Fibroblast of skin of scalp (primary cell): ENCODE measurements around the gene VOPP1.

Experiments
- DNase-seq: peaks from one replicate; pipeline ENCODE4 v3.0.0-alpha.2; 2013

Gene VOPP1

GRCh38 chr7:55553024-55553345 is 19.3 kb downstream of the VOPP1 start:
- DNase-seq = no peak

- peak; percentile 69 for DNase-seq
These were observed 19.8 kb downstream of the VOPP1 start for GRCh38 chr7:55552320-55553023.

GRCh38 chr7:55550841-55551537 is 21.3 kb downstream of the VOPP1 start:
- DNase-seq = no peak

- no peak for DNase-seq
These were observed 22.2 kb downstream of the VOPP1 start for GRCh38 chr7:55550010-55550663.

GRCh38 chr7:55549457-55549856 is 22.8 kb downstream of the VOPP1 start:
- no peak for DNase-seq

- no peak for DNase-seq
These were observed 24.0 kb downstream of the VOPP1 start for GRCh38 chr7:55548295-55548731.

GRCh38 chr7:55546814-55547213 is 25.5 kb downstream of the VOPP1 start:
- peak; percentile 85 for DNase-seq

GRCh38 chr7:55545496-55545895 is 26.8 kb downstream of the VOPP1 start:
- peak; percentile 80 for DNase-seq

- DNase-seq = no peak
These were observed 32.0 kb downstream of the VOPP1 start for GRCh38 chr7:55540226-55540858.

GRCh38 chr7:55539380-55539779 is 32.9 kb downstream of the VOPP1 start:
- DNase-seq = peak; percentile 75

GRCh38 chr7:55538538-55538937 is 33.8 kb downstream of the VOPP1 start:
- peak; percentile 94 for DNase-seq

- DNase-seq = no peak
These were observed 34.8 kb downstream of the VOPP1 start for GRCh38 chr7:55537458-55537990.

- no peak for DNase-seq
These were observed 35.5 kb downstream of the VOPP1 start for GRCh38 chr7:55536619-55537457.

GRCh38 chr7:55535617-55536016 is 36.7 kb downstream of the VOPP1 start:
- no peak for DNase-seq

- DNase-seq = no peak
These were observed 37.2 kb downstream of the VOPP1 start for GRCh38 chr7:55534916-55535590.

GRCh38 chr7:55534262-55534915 is 37.9 kb downstream of the VOPP1 start:
- peak; percentile 71 for DNase-seq

GRCh38 chr7:55533729-55534080 is 38.6 kb downstream of the VOPP1 start:
- DNase-seq = no peak

- DNase-seq = no peak
These were observed 39.1 kb downstream of the VOPP1 start for GRCh38 chr7:55533050-55533728.

- DNase-seq = no peak
These were observed 40.0 kb downstream of the VOPP1 start for GRCh38 chr7:55532150-55532917.

- no peak for DNase-seq
These were observed 40.8 kb downstream of the VOPP1 start for GRCh38 chr7:55531536-55531935.
